Measurements from ENCODE around the gene GLYATL1.

The GLYATL1 gene

GRCh38 chr11:58939277-58939676 is at the start of gene GLYATL1:
GLYATL1 (plus strand) TSS chr11:58939488; CDS start chr11:58947088, 7,600 bp downstream.
- DNase-seq, result no peak

- DNase-seq, result no peak
These were observed 45.4 kb upstream of the GLYATL1 start for GRCh38 chr11:58893899-58894298.

GRCh38 chr11:58898106-58898505 is 41.2 kb upstream of the GLYATL1 start:
- DNase-seq, result no peak

- peak; percentile 86 for DNase-seq
These were observed 38.5 kb upstream of the GLYATL1 start for GRCh38 chr11:58900479-58901420.

GRCh38 chr11:58902881-58903280 is 36.4 kb upstream of the GLYATL1 start:
- DNase-seq, result no peak

- peak; percentile 77 for DNase-seq
These were observed 34.1 kb upstream of the GLYATL1 start for GRCh38 chr11:58905011-58905720.

GRCh38 chr11:58905721-58906547 is 33.4 kb upstream of the GLYATL1 start:
- DNase-seq, result peak; percentile 89

- DNase-seq, result no peak
These were observed 31.5 kb upstream of the GLYATL1 start for GRCh38 chr11:58907780-58908179.

GRCh38 chr11:58912124-58912523 is 27.2 kb upstream of the GLYATL1 start:
- DNase-seq, result no peak

GRCh38 chr11:58913685-58914084 is 25.6 kb upstream of the GLYATL1 start:
- DNase-seq, result no peak

- DNase-seq, result no peak
These were observed 24.3 kb upstream of the GLYATL1 start for GRCh38 chr11:58914821-58915543.

- DNase-seq, result no peak
These were observed 22.7 kb upstream of the GLYATL1 start for GRCh38 chr11:58916637-58917036.

- DNase-seq, result no peak
These were observed 22.0 kb upstream of the GLYATL1 start for GRCh38 chr11:58917159-58917783.

GRCh38 chr11:58919561-58919960 is 19.7 kb upstream of the GLYATL1 start:
- DNase-seq, result no peak

- no peak for DNase-seq
These were observed 19.3 kb upstream of the GLYATL1 start for GRCh38 chr11:58919980-58920379.

- DNase-seq, result no peak
These were observed 17.4 kb upstream of the GLYATL1 start for GRCh38 chr11:58921778-58922390.

GRCh38 chr11:58922479-58922878 is 16.8 kb upstream of the GLYATL1 start:
- DNase-seq, result no peak

- DNase-seq, result no peak
These were observed 15.9 kb upstream of the GLYATL1 start for GRCh38 chr11:58923300-58923788.

- DNase-seq, result no peak
These were observed 15.1 kb upstream of the GLYATL1 start for GRCh38 chr11:58924230-58924629.

GRCh38 chr11:58926251-58926650 is 13.0 kb upstream of the GLYATL1 start:
- DNase-seq, result no peak

GRCh38 chr11:58926695-58927094 is 12.6 kb upstream of the GLYATL1 start:
- DNase-seq, result no peak

All from right forelimb (tissue), 1 donor.